DND-41 (cell line): ENCODE results near the gene CA11.
A peak's percentile ranks its signal among the peaks of the same experiment; 100 is the strongest.

Source experiments
- ATAC-seq: fragments of 200-7000 bp; cut with Tn5 transposase; 3 replicates; pipeline ENCODE4 v1.9.1; 2021; ENCODE audit warnings: low read depth; ENCODE audit not compliant: insufficient read depth
- DNase-seq: peaks from one replicate; pipeline ENCODE4 v3.0.0-alpha.2; 2020
- H2AFZ ChIP-seq: 2 replicates; pipeline ENCODE4 v1.6.0; 2012; ENCODE audit warnings: low read depth, low read length
- H3K27ac ChIP-seq: 2 replicates; pipeline ENCODE4 v1.5.1; 2012; ENCODE audit warnings: low read length, inconsistent platforms
- H3K27me3 ChIP-seq: fragments of 200-600 bp; sonication (generic); 2 replicates; pipeline ENCODE4 v1.6.0; 2012; ENCODE audit warnings: low read length, mild to moderate bottlenecking, inconsistent platforms; ENCODE audit not compliant: insufficient read depth, poor library complexity
- H3K36me3 ChIP-seq: 2 replicates; pipeline ENCODE4 v1.5.1; 2012; ENCODE audit warnings: low read length, inconsistent platforms; ENCODE audit not compliant: insufficient read depth
- H3K4me1 ChIP-seq: 2 replicates; pipeline ENCODE4 v1.5.1; 2012; ENCODE audit warnings: mild to moderate bottlenecking, low read length; ENCODE audit not compliant: insufficient read depth
- H3K4me2 ChIP-seq: 2 replicates; pipeline ENCODE4 v1.6.0; 2012; ENCODE audit warnings: mild to moderate bottlenecking, moderate library complexity, low read length, inconsistent platforms; ENCODE audit not compliant: insufficient read depth
- H3K4me3 ChIP-seq, 2 experiments: fragments of 200-600 bp in 1 of 2; shearing (Covaris generic) in 1 of 2; 2 replicates each; pipeline ENCODE4 v1.5.1; 2012 to 2016; ENCODE audit warnings: inconsistent platforms in 2 of 2, low read length in 2 of 2, mild to moderate bottlenecking in 2 of 2, low read depth in 1 of 2, moderate library complexity in 1 of 2
- H3K79me2 ChIP-seq: 2 replicates; pipeline ENCODE4 v1.6.0; 2012; ENCODE audit warnings: low read length, inconsistent platforms; ENCODE audit not compliant: insufficient read depth
- H3K9ac ChIP-seq: 2 replicates; pipeline ENCODE4 v1.6.0; 2012; ENCODE audit warnings: low read depth, mild to moderate bottlenecking, inconsistent platforms, low read length, moderate library complexity
- H3K9me3 ChIP-seq: 2 replicates; pipeline ENCODE4 v1.5.1; 2012; ENCODE audit warnings: low read length, moderate library complexity, mild to moderate bottlenecking, inconsistent platforms; ENCODE audit not compliant: insufficient read depth, severe bottlenecking
- H4K20me1 ChIP-seq: 2 replicates; pipeline ENCODE4 v1.6.0; 2012; ENCODE audit warnings: low read length; ENCODE audit not compliant: insufficient read depth
- CTCF ChIP-seq: IDR thresholded peaks from 2 replicates; pipeline ENCODE4 v1.5.1; 2012; ENCODE audit warnings: borderline replicate concordance, low read length, moderate library complexity, mild to moderate bottlenecking; ENCODE audit not compliant: poor library complexity, severe bottlenecking; ENCODE audit errors: extremely low read depth
- EZH2 ChIP-seq: IDR thresholded peaks from 3 replicates; pipeline ENCODE4 v1.6.1; 2012; ENCODE audit warnings: borderline replicate concordance, low read depth, mild to moderate bottlenecking, moderate library complexity, low read length, inconsistent platforms; ENCODE audit not compliant: severe bottlenecking

The CA11 gene

GRCh38 chr19:48618278-48618915 lies 27.6 kb downstream of the CA11 start:
- DNase-seq (no peak), ATAC-seq (no peak)
- Histone ChIP-seq H3K9me3 (no peaks in the 10 kb centered on the region), H4K20me1 (peaks cover 48% of the 10 kb centered on the region), H3K4me1 (peaks cover 55% of the 10 kb centered on the region), H3K27me3 (no peaks in the 10 kb centered on the region), H3K27ac (peak overlapping the region; percentile 90), H3K4me2 (peak overlapping the region; percentile 87), H3K4me3 (peak overlapping the region; percentile 77 to 92; a peak in 3 of 4 replicates), H3K79me2 (peaks cover 61% of the 10 kb centered on the region), H3K9ac (peak overlapping the region; percentile 91), H3K36me3 (peaks cover 49% of the 10 kb centered on the region), H2AFZ (peak overlapping the region; percentile 70)
- TF ChIP-seq CTCF (no peak), EZH2 (no peak)

GRCh38 chr19:48617146-48617937 lies 28.6 kb downstream of the CA11 start:
- no peak for DNase-seq
- Histone ChIP-seq H4K20me1 (peaks cover 50% of the 10 kb centered on the region), H3K36me3 (peaks cover 47% of the 10 kb centered on the region), H3K79me2 (peaks cover 55% of the 10 kb centered on the region), H3K27ac (peak overlapping the region; percentile 90), H3K9me3 (no peaks in the 10 kb centered on the region), H3K4me1 (peaks cover 44% of the 10 kb centered on the region), H3K27me3 (no peaks in the 10 kb centered on the region), H3K4me2 (peak overlapping the region; percentile 87), H3K4me3 (peak overlapping the region; percentile 77 to 92; a peak in 3 of 4 replicates), H2AFZ (no peak overlapping the region), H3K9ac (peak overlapping the region; percentile 91)
- no peak for ATAC-seq
- TF ChIP-seq CTCF = peak; percentile 2
- TF ChIP-seq EZH2 = no peak

- no peak overlapping the region for H2AFZ ChIP-seq
- no peak for ATAC-seq
- H3K27ac ChIP-seq = no peak overlapping the region
- H3K36me3 ChIP-seq = peaks cover 45% of the 10 kb centered on the region
- H3K4me3 ChIP-seq = peak overlapping the region in 1 of 2 experiments; percentile 77; a peak in 1 of 4 replicates
- H3K9ac ChIP-seq = peak overlapping the region; percentile 91; the same call in 1 of the 2 replicates
- peaks cover 53% of the 10 kb centered on the region for H3K79me2 ChIP-seq
- no peak for DNase-seq
- no peaks in the 10 kb centered on the region for H3K9me3 ChIP-seq
- no peaks in the 10 kb centered on the region for H3K27me3 ChIP-seq
- H3K4me1 ChIP-seq = peaks cover 40% of the 10 kb centered on the region
- H4K20me1 ChIP-seq = peaks cover 50% of the 10 kb centered on the region
- TF ChIP-seq EZH2 (no peak), CTCF (no peak)
- peak overlapping the region; percentile 87 for H3K4me2 ChIP-seq
These were observed 29.4 kb downstream of the CA11 start for GRCh38 chr19:48616491-48617056.
